H9 (cell line): ENCODE results near the gene IGF2BP3. TPM values are rescaled to one million over a fixed set of nuclear protein-coding genes. Genes with fewer than 3 reads are reported as not detected.

Source experiments
- DNase-seq: peaks from one replicate; pipeline ENCODE4 v3.0.0-alpha.2; 2017
- H2AFZ ChIP-seq: one replicate; pipeline ENCODE4 v1.6.1; 2013; ENCODE audit warnings: mild to moderate bottlenecking, low read length, control low read depth, moderate library complexity
- H2AK5ac ChIP-seq: 2 replicates; pipeline ENCODE4 v1.6.1; 2013; ENCODE audit warnings: low read length, control low read depth, mixed read lengths; ENCODE audit not compliant: insufficient read length
- H2BK120ac ChIP-seq: one replicate; pipeline ENCODE4 v1.6.1; 2013; ENCODE audit warnings: low read depth, mild to moderate bottlenecking, low read length, control low read depth, inconsistent platforms; ENCODE audit not compliant: poor library complexity, severe bottlenecking
- H2BK12ac ChIP-seq: 2 replicates; pipeline ENCODE4 v1.6.1; 2013; ENCODE audit warnings: low read length, control low read depth, mixed read lengths, low read depth; ENCODE audit not compliant: insufficient read length
- H2BK15ac ChIP-seq: 2 replicates; pipeline ENCODE4 v1.6.1; 2013; ENCODE audit warnings: low read depth, low read length, control low read depth
- H2BK20ac ChIP-seq: one replicate; pipeline ENCODE4 v1.6.1; 2013; ENCODE audit warnings: low read depth, mild to moderate bottlenecking, low read length, control low read depth, inconsistent platforms; ENCODE audit not compliant: poor library complexity, severe bottlenecking
- H2BK5ac ChIP-seq: 2 replicates; pipeline ENCODE4 v1.6.1; 2013; ENCODE audit warnings: low read length, control low read depth, mixed read lengths; ENCODE audit not compliant: insufficient read length
- H3K14ac ChIP-seq: 2 replicates; pipeline ENCODE4 v1.6.1; 2013; ENCODE audit warnings: low read length, control low read depth; ENCODE audit not compliant: insufficient read depth
- H3K18ac ChIP-seq: 2 replicates; pipeline ENCODE4 v1.6.1; 2013; ENCODE audit warnings: low read depth, mild to moderate bottlenecking, mixed read lengths, low read length, control low read depth; ENCODE audit not compliant: insufficient read length
- H3K23ac ChIP-seq: 2 replicates; pipeline ENCODE4 v1.6.1; 2013; ENCODE audit warnings: low read length, control low read depth, mixed read lengths, low read depth; ENCODE audit not compliant: insufficient read length
- H3K23me2 ChIP-seq: 2 replicates; pipeline ENCODE4 v1.6.1; 2013; ENCODE audit warnings: low read depth, mild to moderate bottlenecking, mixed read lengths, low read length, control low read depth; ENCODE audit not compliant: insufficient read length, poor library complexity, severe bottlenecking
- H3K27ac ChIP-seq: 2 replicates; pipeline ENCODE4 v1.5.1; 2013; ENCODE audit warnings: low read length, control low read depth, mixed read lengths, low read depth; ENCODE audit not compliant: insufficient read length
- H3K27me3 ChIP-seq: 2 replicates; pipeline ENCODE4 v1.6.1; 2013; ENCODE audit warnings: low read length, control low read depth, inconsistent platforms; ENCODE audit not compliant: insufficient read depth
- H3K4ac ChIP-seq: 2 replicates; pipeline ENCODE4 v1.6.1; 2013; ENCODE audit warnings: low read depth, mild to moderate bottlenecking, control low read depth, inconsistent platforms, low read length, moderate library complexity
- H3K4me1 ChIP-seq: 2 replicates; pipeline ENCODE4 v1.6.1; 2013; ENCODE audit warnings: low read length, control low read depth, inconsistent platforms; ENCODE audit not compliant: insufficient read depth
- H3K4me2 ChIP-seq: 2 replicates; pipeline ENCODE4 v1.6.1; 2013; ENCODE audit warnings: low read length, control low read depth, mixed read lengths; ENCODE audit not compliant: insufficient read length, insufficient read depth
- H3K56ac ChIP-seq: 2 replicates; pipeline ENCODE4 v1.6.1; 2013; ENCODE audit warnings: low read depth, mild to moderate bottlenecking, mixed read lengths, low read length, control low read depth; ENCODE audit not compliant: insufficient read length
- H3K79me1 ChIP-seq: 2 replicates; pipeline ENCODE4 v1.6.1; 2013; ENCODE audit warnings: low read depth, mild to moderate bottlenecking, moderate library complexity, low read length, control low read depth, inconsistent platforms; ENCODE audit not compliant: insufficient read depth, poor library complexity, severe bottlenecking
- H3K79me2 ChIP-seq: 2 replicates; pipeline ENCODE4 v1.6.1; 2013; ENCODE audit warnings: low read length, control low read depth, inconsistent platforms; ENCODE audit not compliant: insufficient read depth
- H3K9ac ChIP-seq: 2 replicates; pipeline ENCODE4 v1.6.1; 2013; ENCODE audit warnings: low read length, control low read depth, mixed read lengths; ENCODE audit not compliant: insufficient read length; ENCODE audit errors: extremely low read depth
- H3K9me3 ChIP-seq: one replicate; pipeline ENCODE4 v1.6.1; 2013; ENCODE audit warnings: low read depth, low read length, inconsistent platforms; ENCODE audit not compliant: control insufficient read depth
- H3T11ph ChIP-seq: one replicate; pipeline ENCODE4 v1.6.1; 2013; ENCODE audit warnings: mild to moderate bottlenecking, low read length, control low read depth, inconsistent platforms
- H4K20me1 ChIP-seq: one replicate; pipeline ENCODE4 v1.6.1; 2013; ENCODE audit not compliant: control insufficient read depth, insufficient read length, insufficient read depth
- H4K5ac ChIP-seq: 2 replicates; pipeline ENCODE4 v1.6.1; 2013; ENCODE audit warnings: low read depth, mild to moderate bottlenecking, mixed read lengths, low read length, control low read depth; ENCODE audit not compliant: insufficient read length
- H4K8ac ChIP-seq: replicated peaks from 2 replicates; pipeline ENCODE4 v1.6.1; 2013; ENCODE audit warnings: low read length, control low read depth, mixed read lengths, low read depth; ENCODE audit not compliant: insufficient read length
- H4K91ac ChIP-seq: 2 replicates; pipeline ENCODE4 v1.6.1; 2013; ENCODE audit warnings: low read depth, mild to moderate bottlenecking, moderate library complexity, mixed read lengths, low read length, control low read depth; ENCODE audit not compliant: insufficient read length
- H3K27ac Mint-ChIP-seq, 3 experiments: 2 replicates in 2 of 3; 3 replicates in 1 of 3; pipeline ENCODE4 v1.8.0; 2020 to 2021; ENCODE audit warnings: mixed read lengths in 3 of 3, mild to moderate bottlenecking in 1 of 3, moderate library complexity in 1 of 3
- H3K27me3 Mint-ChIP-seq: 2 replicates; pipeline ENCODE4 v1.8.0; 2021; ENCODE audit warnings: low read depth, mild to moderate bottlenecking, moderate library complexity, mixed read lengths
- H3K36me3 Mint-ChIP-seq, 3 experiments: 2 replicates in 2 of 3; 3 replicates in 1 of 3; pipeline ENCODE4 v1.8.0; 2020 to 2021; ENCODE audit warnings: low read depth in 3 of 3, mixed read lengths in 3 of 3; ENCODE audit not compliant: insufficient read depth in 1 of 3
- H3K4me1 Mint-ChIP-seq, 2 experiments: 2 replicates each; pipeline ENCODE4 v1.8.0; 2020; ENCODE audit warnings: mixed read lengths in 2 of 2
- H3K4me3 Mint-ChIP-seq, 2 experiments: 2 replicates in 1 of 2; 3 replicates in 1 of 2; pipeline ENCODE4 v1.8.0; 2020 to 2021; ENCODE audit warnings: mild to moderate bottlenecking in 2 of 2, mixed read lengths in 2 of 2, moderate library complexity in 1 of 2
- H3K9me3 Mint-ChIP-seq, 2 experiments: 2 replicates in 1 of 2; 3 replicates in 1 of 2; pipeline ENCODE4 v1.8.0; 2020; ENCODE audit warnings: mild to moderate bottlenecking in 2 of 2, mixed read lengths in 2 of 2, moderate library complexity in 1 of 2
- CTCF ChIP-seq: fragments of 200-600 bp; sonication (generic); conservative IDR thresholded peaks from 3 replicates; pipeline ENCODE4 v1.8.0; 2021; ENCODE audit warnings: antibody characterized with exemption, mild to moderate bottlenecking
- WGBS: extraction: QIAGEN DNeasy Blood & Tissue Kit; methylation state at CpG from one replicate; pipeline ENCODE4 v1.1.7; 2013; ENCODE audit warnings: missing lambda C conversion rate, low lambda C conversion rate, mixed read lengths; ENCODE audit not compliant: insufficient read length; ENCODE audit errors: extremely low coverage; 5-methylcytosine and 5-hydroxymethylcytosine counted together
- total RNA-seq: library from RNA; stranded (reverse); gene quantifications from 2 replicates; pipeline ENCODE4 v1.2.1, GENCODE V29; 2021

The IGF2BP3 gene
- total RNA-seq, 1 experiment from 2014 or later: 197 TPM

- H3K4me3 Mint-ChIP-seq: no peak overlapping the region
- Histone ChIP-seq H2AK5ac (no peak overlapping the region), H3K79me1 (no peaks in the 10 kb centered on the region), H2BK120ac (no peak overlapping the region), H4K20me1 (no peaks in the 10 kb centered on the region), H2BK12ac (no peak overlapping the region), H3K56ac (no peak overlapping the region), H3K9me3 (no peaks in the 10 kb centered on the region), H3K4me1 (no peaks in the 10 kb centered on the region), H3K18ac (no peak overlapping the region), H4K91ac (no peak overlapping the region), H3K27ac (no peak overlapping the region), H3K79me2 (no peaks in the 10 kb centered on the region), H3K23ac (no peak overlapping the region), H3K4me2 (no peak overlapping the region), H3K23me2 (no peaks in the 10 kb centered on the region), H4K5ac (no peak overlapping the region), H2BK5ac (no peak overlapping the region), H3T11ph (no peak overlapping the region), H3K14ac (no peak overlapping the region), H3K4ac (no peak overlapping the region), H2BK15ac (no peak overlapping the region), H4K8ac (no peak overlapping the region), H2AFZ (no peak overlapping the region), H3K9ac (no peak overlapping the region), H2BK20ac (no peak overlapping the region), H3K27me3 (no peaks in the 10 kb centered on the region)
- H3K36me3 Mint-ChIP-seq: peaks cover 60 to 95% (median 93%) of the 10 kb centered on the region in 3 experiments; a peak in 6 of 7 replicates
- no peak for TF ChIP-seq CTCF
- H3K4me1 Mint-ChIP-seq: peaks cover 0 to 3% of the 10 kb centered on the region in 2 experiments; a peak in 1 of 4 replicates
- no CpG with 5 or more reads among the region's 2 CpGs for WGBS
- no peaks in the 10 kb centered on the region for H3K27me3 Mint-ChIP-seq
- no peaks in the 10 kb centered on the region for H3K9me3 Mint-ChIP-seq
- H3K27ac Mint-ChIP-seq: no peak overlapping the region
- no peak for DNase-seq
Observed at GRCh38 chr7:23338439-23338838, 131.9 kb downstream of the IGF2BP3 start.
